Measurements from ENCODE around the gene TMEM145. TPM values are rescaled to one million over a fixed set of nuclear protein-coding genes. Genes with fewer than 3 reads are reported as not detected.

TMEM145 gene
- polyA plus RNA-seq, 10 donors: 0.16 to 0.56 (median 0.30) TPM

- DNase-seq: no peak
These were observed 24.1 kb upstream of the TMEM145 start for GRCh38 chr19:42288881-42289555.

- no peak for DNase-seq
These were observed 23.5 kb upstream of the TMEM145 start for GRCh38 chr19:42289556-42290041.

GRCh38 chr19:42290136-42290522 lies 23.0 kb upstream of the TMEM145 start:
- DNase-seq: no peak

GRCh38 chr19:42290523-42291434 lies 22.3 kb upstream of the TMEM145 start:
- DNase-seq: no peak

GRCh38 chr19:42291435-42291810 lies 21.7 kb upstream of the TMEM145 start:
- DNase-seq: peak in 1 of 3 donors; percentile 45

GRCh38 chr19:42292042-42292960 lies 20.8 kb upstream of the TMEM145 start:
- no peak for DNase-seq

- no peak for DNase-seq
These were observed 20.1 kb upstream of the TMEM145 start for GRCh38 chr19:42292963-42293362.

GRCh38 chr19:42293540-42293939 lies 19.6 kb upstream of the TMEM145 start:
- no peak for DNase-seq

- no peak for DNase-seq
These were observed 19.2 kb upstream of the TMEM145 start for GRCh38 chr19:42293948-42294347.

- no peak for DNase-seq
These were observed 18.5 kb upstream of the TMEM145 start for GRCh38 chr19:42294471-42295137.

- DNase-seq: no peak
These were observed 17.8 kb upstream of the TMEM145 start for GRCh38 chr19:42295342-42295741.

- DNase-seq: peak; percentile 45 to 85 (median 77)
These were observed 17.1 kb upstream of the TMEM145 start for GRCh38 chr19:42295831-42296525.

GRCh38 chr19:42297039-42297438 lies 16.1 kb upstream of the TMEM145 start:
- DNase-seq: peak in 1 of 3 donors; percentile 11

GRCh38 chr19:42301646-42302203 lies 11.4 kb upstream of the TMEM145 start, which contains the start of gene PRR19:
TSS of gene PRR19 (plus strand) at chr19:42302132. CDS start at chr19:42309585, 7,453 bp downstream.
- DNase-seq: no peak

GRCh38 chr19:42303101-42303464 lies 10.0 kb upstream of the TMEM145 start:
- no peak for DNase-seq

- DNase-seq: no peak
These were observed 9.2 kb upstream of the TMEM145 start for GRCh38 chr19:42303876-42304275.

GRCh38 chr19:42306646-42307045 lies 6.5 kb upstream of the TMEM145 start:
- no peak for DNase-seq

- no peak for DNase-seq
These were observed 3.4 kb upstream of the TMEM145 start for GRCh38 chr19:42309686-42310085.

- DNase-seq: no peak
These were observed 1.5 kb upstream of the TMEM145 start for GRCh38 chr19:42311657-42312056.

GRCh38 chr19:42312370-42312769 lies 739 bp upstream of the TMEM145 start:
- no peak for DNase-seq
